Measurements from ENCODE around the gene PREB. TPM values are rescaled to one million over a fixed set of nuclear protein-coding genes. Genes with fewer than 3 reads are reported as not detected.

Gene PREB
- total RNA-seq, 6 experiments from 2014 or later = 43.4 to 50.7 (median 46.4) TPM

DNA sequence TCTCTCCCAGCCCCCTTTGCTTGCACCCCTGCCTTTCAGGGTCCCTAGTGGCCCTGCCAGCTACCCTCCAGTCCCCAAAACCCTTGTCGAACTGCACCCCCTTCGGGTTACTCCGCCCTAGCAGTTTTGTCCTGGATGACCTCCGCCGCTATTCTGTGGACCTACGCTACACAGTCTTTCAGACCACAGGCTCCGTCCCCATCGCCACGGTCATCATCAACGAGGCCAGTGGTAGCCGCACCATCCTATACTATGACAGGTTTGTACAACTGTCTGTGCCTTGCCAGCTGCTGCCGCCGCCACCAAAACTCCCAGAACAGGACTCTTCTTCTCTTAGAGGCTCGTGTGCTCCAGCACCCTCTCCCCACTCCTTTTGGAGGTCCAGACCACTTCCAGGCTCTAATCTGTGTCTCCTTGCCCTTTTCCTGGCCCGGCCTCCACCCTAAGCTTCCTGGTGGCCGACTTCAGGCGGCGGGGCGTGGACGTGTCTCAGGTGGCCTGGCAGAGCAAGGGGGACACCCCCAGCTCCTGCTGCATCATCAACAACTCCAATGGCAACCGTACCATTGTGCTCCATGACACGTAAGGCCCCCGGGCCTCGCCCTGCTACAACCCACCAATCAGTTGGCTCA, 40.0 kb downstream of the PREB start:
- no peak for DNase-seq
- TF ChIP-seq, protein P1, sequence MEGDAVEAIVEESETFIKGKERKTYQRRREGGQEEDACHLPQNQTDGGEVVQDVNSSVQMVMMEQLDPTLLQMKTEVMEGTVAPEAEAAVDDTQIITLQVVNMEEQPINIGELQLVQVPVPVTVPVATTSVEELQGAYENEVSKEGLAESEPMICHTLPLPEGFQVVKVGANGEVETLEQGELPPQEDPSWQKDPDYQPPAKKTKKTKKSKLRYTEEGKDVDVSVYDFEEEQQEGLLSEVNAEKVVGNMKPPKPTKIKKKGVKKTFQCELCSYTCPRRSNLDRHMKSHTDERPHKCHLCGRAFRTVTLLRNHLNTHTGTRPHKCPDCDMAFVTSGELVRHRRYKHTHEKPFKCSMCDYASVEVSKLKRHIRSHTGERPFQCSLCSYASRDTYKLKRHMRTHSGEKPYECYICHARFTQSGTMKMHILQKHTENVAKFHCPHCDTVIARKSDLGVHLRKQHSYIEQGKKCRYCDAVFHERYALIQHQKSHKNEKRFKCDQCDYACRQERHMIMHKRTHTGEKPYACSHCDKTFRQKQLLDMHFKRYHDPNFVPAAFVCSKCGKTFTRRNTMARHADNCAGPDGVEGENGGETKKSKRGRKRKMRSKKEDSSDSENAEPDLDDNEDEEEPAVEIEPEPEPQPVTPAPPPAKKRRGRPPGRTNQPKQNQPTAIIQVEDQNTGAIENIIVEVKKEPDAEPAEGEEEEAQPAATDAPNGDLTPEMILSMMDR (IDR thresholded peaks at IDR 0.05) = no peak
- Mint-ChIP-seq H3K27me3 (ENCODE audit: insufficient read depth) (peaks cover 2% of the 10 kb centered on the region; the same call in 1 of the 2 replicates), H3K4me1 (ENCODE audit: low read depth) (peaks cover 21% of the 10 kb centered on the region), H3K9me3 (no peaks in the 10 kb centered on the region), H3K36me3 (ENCODE audit: low read depth) (no peaks in the 10 kb centered on the region), H3K27ac (no peak overlapping the region), H3K4me3 (no peak overlapping the region)

DNA sequence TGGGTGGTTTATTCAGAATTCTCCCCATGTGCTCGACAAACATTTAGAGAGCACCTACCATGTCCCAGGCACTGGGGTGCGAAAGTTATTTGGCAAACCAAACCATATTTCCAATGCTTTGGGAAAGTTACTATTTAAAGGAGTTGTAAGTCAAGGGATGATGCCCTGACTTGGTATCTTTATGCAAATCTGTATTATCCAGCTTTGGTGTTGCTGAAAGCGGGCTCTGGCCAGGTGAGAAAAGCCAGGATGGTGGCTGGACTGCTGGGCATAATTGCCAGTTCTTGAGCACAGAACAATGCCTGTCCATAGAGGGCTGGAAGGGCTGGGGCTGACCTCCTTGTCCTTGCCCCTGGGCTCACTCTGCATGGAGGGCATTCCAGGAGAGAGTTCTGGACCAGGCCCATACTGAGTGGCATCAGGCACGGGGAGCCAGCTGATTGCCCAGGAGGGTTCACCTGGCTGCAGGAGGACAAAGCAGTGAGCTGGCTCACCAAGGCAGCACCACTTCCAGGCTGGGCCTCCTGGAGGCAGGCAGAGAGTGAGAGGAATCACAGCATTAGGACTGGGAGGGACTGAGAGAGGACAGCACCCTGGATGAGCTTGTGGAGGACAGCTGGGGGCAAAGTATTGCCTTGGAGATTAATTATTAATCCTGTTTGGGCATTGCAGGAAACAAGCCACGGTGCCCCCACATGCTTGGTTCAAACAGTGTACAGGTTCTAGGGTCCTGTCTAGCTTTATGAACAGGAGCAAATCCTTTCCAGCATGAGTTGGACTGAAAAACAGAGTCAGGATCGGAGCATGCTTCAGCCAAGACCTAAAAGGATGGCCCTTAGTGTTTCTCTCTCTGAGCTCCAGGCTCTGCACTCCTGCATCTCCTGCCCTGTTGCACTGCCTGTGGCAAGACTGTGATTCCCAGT, 40.7 kb downstream of the PREB start:
- Mint-ChIP-seq H3K9me3 (no peaks in the 10 kb centered on the region), H3K27me3 (ENCODE audit: insufficient read depth) (peaks cover 2% of the 10 kb centered on the region; the same call in 1 of the 2 replicates), H3K27ac (no peak overlapping the region), H3K4me3 (no peak overlapping the region), H3K36me3 (ENCODE audit: low read depth) (no peaks in the 10 kb centered on the region), H3K4me1 (ENCODE audit: low read depth) (peaks cover 21% of the 10 kb centered on the region)
- no peak for DNase-seq
- TF ChIP-seq, protein P1 (IDR thresholded peaks at IDR 0.05) = no peak

DNA sequence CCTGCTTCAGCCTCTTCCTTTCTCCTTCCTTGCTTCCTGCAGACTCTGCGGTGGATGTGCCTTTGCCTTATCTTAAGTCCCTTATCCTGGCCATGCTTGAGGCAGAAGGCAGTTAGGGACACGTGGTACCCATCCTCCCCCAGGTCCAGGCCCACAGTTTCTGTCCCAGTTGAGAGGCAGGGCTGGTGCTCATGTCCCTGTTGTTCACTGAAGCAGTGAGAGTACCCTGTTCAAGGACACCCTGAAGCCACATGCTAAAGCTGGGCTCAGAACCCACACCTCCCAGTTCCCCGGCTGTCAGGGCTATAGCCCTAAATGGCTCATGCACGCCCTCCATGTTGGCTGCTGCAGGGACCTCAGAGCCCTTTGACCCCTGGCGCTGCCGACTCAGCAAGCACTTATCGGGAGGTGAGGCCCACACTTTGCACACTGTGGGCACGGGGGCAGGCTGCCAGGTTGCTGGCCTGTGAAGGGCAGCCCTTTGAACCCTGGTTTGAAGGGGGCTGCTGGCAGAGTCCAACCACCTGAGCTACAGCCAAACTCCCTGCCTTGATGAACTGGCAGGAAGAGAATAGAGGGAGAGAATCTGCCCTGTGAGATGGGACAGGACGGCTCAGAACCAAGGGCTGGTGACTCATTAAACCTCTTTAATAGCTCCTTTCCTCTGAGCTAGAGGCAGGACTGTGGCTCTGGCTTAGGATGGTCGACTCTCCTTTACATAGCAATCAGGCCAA, 41.6 kb downstream of the PREB start:
- no peak overlapping the region for H3K27ac Mint-ChIP-seq
- H3K4me1 Mint-ChIP-seq (ENCODE audit: low read depth) = peaks cover 21% of the 10 kb centered on the region
- H3K9me3 Mint-ChIP-seq = no peaks in the 10 kb centered on the region
- H3K27me3 Mint-ChIP-seq (ENCODE audit: insufficient read depth) = peaks cover 2% of the 10 kb centered on the region; the same call in 1 of the 2 replicates
- TF ChIP-seq, protein P1 (IDR thresholded peaks at IDR 0.05) = no peak
- peak; percentile 28 for DNase-seq
- no peak overlapping the region for H3K4me3 Mint-ChIP-seq
- H3K36me3 Mint-ChIP-seq (ENCODE audit: low read depth) = no peaks in the 10 kb centered on the region

DNA sequence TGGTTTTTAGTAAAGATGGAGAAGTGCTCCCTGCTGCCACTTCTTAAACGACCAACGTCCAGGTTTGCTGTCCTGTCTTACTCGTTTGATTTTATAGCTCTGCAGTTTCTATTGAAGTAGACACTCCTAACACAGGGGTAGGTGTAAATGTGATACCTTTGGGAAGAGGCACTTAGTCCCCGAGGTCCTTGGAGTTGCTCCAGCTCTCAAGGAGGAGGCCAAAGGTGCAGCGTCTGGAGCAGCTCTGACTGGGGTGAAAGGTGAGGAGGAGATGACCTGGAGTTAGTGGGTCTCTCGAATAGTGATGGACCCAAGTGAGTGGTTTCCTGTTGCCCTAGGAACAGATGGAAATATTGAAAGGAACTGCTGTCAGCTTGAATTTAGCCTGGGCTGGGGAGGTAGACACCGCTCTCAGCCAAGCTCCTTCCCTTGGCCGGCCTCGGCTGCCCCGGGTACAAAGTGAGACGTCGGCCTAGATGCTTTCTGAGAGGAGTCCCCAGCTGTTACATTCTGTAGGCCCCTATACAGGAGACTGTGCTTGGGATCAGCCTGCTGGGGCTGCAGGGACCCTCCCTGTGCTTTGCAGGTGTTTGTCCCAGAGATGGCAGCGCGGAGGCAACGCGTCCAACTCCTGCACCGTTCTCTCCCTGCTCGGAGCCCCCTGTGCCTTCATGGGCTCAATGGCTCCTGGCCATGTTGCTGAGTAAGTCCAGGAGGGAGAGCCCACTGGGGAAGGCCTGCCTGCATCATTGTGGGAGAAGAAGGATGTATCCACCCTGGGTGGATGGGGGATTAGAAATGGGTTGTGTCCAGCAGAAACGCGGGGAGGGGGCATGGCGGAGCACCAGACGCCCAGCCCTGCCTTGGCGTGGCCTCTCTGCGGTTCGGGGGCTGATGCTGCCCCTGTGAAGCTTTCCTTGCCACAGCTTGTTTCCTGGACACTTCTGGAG, 42.4 kb downstream of the PREB start:
- H3K27ac Mint-ChIP-seq = no peak overlapping the region
- H3K36me3 Mint-ChIP-seq (ENCODE audit: low read depth) = no peaks in the 10 kb centered on the region
- H3K4me1 Mint-ChIP-seq (ENCODE audit: low read depth) = peaks cover 25% of the 10 kb centered on the region
- H3K4me3 Mint-ChIP-seq = no peak overlapping the region
- TF ChIP-seq, protein P1 (IDR thresholded peaks at IDR 0.05) = no peak
- peaks cover 5% of the 10 kb centered on the region for H3K27me3 Mint-ChIP-seq (ENCODE audit: insufficient read depth)
- no peaks in the 10 kb centered on the region for H3K9me3 Mint-ChIP-seq
- no peak for DNase-seq
